Stimulated activated CD4-positive, alpha-beta T cell treated with anti-CD3 and anti-CD28 coated beads, Interleukin-1b, Interleukin-23, amount 100 ng/mL, for 48 hours (primary cell): ENCODE measurements around the gene CATSPERZ.

Source experiments
- DNase-seq: peaks from one replicate; pipeline ENCODE4 v3.0.0-alpha.2; 2020

CATSPERZ gene

DNA sequence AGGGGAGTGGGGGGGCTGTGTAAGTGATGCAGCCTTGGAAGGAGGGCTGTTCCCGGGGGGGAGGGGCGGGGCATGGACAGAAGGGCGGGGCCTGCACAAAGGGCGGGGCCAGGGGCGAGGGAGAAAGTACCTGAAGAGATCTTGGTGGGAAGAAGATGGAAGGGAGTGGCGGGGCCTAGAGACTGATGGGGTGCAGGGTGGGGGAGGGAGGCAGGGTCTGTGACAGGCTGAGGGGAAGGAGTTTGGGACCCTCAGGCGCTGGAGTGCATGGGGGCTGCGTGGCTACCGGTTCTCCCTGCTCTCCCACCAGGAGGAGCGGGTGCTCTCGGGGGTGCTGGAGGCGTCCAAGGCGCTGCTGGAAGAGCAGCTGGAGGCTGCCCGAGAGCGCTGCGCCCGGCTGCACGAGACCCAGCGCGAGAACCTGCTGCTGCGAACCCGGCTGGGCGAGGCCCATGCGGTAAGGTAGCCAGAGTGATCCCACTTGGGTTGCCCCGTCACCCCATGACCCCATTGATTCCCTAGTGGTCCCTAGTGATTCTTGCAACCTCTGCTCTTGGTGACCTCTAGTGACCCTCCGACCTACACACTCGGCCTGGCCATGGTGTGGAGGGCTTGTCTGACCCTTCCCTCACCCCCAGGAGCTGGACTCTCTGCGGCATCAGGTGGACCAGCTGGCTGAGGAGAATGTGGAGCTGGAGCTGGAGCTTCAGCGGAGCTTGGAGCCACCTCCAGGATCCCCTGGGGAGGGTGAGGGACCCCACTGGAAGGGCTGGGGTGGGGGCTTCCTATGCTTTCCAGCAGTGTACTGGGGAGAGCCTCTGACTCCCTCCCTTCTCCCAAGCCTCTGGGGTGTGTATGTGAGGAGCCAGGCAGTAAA lies 42.9 kb downstream of the CATSPERZ start:
- no peak for DNase-seq

DNA sequence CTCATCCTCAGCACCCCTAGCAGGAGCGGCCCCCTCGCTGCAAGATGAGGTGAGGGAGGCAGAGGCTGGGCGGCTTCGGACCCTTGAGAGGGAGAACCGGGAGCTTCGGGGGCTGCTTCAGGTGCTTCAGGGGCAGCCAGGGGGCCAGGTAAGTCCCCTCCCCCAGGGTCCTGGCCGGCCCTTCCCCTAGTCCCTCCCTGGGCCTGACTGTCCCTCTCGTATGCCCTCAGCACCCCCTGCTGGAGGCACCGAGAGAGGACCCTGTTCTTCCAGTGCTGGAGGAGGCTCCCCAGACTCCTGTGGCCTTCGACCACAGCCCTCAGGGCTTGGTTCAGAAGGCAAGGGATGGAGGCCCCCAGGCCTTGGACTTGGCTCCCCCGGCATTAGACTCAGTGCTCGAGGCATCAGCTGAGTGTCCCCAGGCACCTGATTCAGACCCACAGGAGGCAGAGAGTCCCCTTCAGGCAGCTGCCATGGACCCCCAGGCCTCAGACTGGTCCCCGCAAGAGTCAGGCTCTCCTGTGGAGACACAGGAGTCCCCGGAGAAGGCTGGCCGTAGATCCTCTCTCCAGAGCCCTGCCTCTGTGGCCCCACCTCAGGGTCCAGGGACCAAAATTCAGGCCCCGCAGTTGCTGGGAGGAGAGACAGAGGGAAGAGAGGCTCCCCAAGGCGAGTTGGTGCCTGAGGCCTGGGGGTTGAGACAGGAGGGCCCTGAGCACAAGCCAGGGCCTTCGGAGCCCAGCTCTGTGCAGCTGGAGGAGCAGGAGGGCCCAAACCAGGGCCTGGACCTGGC lies 43.8 kb downstream of the CATSPERZ start:
- DNase-seq = no peak

DNA sequence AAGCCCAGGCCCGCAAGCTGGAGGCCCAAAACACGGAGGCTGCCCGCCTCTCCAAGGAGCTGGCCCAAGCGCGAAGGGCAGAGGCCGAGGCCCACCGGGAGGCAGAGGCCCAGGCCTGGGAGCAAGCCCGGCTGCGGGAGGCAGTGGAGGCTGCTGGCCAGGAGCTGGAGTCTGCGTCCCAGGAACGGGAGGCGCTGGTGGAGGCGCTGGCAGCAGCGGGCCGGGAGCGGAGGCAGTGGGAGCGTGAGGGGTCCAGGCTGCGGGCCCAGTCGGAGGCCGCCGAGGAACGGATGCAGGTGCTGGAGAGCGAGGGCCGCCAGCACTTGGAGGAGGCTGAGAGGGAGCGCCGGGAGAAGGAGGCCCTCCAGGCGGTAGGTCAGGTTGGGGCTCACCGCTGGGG lies 44.6 kb downstream of the CATSPERZ start:
- no peak for DNase-seq

DNA sequence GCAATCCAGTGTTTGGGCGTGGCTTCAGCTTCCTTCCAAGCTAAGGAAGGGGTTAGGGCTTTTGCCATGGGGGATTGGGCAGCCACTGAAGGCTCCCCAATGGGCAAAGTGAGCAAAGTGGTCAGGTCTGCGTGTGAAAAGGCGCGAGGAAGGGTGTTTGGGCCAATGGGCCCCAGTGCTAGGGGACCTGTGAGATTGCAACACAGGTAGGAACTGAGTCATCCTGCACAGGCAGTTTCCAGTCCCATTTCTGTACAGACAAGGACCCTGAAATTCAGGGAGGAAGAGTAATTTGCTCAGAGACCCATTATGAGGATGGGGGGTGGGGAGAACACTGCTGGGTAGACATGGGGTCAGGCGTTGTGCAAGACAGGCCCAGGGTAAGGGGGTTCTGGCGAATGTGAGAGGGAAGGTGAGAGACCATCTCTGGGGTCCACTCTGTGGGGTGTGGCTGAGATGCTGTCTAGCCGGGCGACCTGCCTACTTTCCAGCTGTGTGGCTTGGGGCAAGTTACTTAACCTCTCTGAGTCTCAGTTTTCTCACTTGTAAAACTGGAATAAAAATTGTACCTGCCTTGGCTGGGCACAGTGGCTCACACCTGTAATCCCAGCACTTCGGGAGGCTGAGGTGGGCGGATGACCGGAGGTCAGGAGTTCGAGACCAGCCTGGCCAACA lies 47.2 kb downstream of the CATSPERZ start:
- DNase-seq = no peak

DNA sequence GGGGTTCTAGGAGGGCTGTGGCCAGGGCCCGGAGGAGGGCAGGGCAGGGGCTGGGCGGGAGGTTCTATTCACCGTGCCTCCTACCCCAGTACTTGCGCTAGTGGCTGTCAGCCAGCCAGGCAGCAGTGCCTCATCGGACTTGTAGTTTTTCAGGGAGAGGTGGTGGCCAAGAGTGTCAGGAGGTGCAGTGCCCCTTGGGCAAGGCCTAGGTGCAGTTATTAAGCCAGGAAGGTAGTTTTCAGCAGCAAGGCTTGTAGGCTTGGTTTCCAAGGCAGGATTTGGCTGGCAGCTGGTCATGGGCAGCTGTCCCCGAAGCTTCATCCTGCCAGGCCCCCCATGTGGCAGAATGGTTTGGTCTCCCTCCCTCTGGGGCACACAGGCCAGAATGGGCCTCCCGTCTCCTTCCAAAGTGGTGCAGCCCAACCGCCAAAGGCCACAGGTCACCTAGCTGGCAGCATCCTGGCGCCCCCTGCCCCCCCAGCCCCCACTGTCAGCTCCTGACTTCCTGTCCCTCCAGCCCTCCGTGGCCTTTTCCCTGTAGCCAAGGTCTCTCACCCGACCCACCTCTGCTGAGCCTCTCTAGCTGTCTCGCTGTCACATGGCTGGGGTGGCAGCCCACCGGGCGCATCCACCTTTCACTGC lies 48.3 kb downstream of the CATSPERZ start:
- no peak for DNase-seq

DNA sequence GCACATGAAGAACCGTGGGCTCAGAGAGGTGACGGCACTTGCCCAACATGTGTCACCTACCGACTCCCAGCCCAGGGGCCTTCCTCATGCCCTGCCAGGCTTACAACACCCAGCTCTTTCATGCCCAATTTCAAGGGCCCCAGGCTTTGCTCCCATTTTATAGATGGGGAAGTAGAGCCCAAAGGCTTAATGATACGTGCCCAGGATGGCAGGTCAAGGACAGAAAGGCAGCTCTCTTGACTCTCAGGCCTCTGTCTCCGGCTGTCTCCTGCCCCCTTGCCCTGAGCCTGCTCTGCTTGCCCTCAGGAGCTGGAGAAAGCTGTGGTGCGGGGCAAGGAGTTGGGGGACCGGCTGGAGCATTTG lies 48.8 kb downstream of the CATSPERZ start:
- DNase-seq = no peak

DNA sequence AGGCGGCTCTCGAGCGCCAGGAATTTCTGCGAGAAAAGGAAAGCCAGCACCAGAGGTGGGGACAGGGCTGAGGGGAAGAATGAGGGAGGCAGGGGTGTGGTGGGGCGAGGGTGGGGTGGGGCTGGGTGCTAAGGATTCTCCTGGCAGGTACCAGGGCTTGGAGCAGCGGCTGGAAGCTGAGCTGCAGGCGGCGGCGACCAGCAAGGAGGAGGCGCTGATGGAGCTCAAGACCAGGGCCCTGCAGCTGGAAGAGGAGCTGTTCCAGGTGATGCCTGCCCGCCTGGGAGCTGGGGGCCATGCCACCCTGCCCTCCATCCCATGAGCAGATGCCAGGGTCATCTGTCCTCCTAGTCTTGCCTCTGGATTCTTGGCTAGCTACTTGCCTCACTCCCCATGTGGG lies 49.2 kb downstream of the CATSPERZ start:
- DNase-seq = no peak

DNA sequence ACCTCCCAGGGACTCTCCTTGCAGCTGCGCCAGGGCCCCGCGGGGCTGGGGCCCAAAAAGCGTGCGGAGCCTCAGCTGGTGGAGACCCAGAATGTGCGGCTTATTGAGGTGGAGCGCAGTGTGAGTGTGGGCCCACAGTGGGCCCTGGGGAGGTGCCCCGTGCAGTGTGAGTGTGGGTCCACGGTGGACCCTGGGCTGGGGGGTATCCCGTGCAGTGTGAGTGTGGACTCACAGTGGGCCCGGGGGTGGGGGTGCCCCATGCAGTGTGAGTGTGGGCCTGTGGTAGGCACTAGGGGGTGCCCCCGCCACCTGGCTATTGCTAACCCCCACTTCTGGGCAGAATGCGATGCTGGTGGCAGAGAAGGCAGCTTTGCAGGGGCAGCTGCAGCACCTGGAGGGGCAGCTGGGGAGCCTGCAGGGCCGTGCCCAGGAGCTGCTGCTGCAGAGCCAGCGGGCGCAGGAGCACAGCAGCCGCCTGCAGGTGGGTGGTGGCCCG lies 51.0 kb downstream of the CATSPERZ start:
- no peak for DNase-seq

DNA sequence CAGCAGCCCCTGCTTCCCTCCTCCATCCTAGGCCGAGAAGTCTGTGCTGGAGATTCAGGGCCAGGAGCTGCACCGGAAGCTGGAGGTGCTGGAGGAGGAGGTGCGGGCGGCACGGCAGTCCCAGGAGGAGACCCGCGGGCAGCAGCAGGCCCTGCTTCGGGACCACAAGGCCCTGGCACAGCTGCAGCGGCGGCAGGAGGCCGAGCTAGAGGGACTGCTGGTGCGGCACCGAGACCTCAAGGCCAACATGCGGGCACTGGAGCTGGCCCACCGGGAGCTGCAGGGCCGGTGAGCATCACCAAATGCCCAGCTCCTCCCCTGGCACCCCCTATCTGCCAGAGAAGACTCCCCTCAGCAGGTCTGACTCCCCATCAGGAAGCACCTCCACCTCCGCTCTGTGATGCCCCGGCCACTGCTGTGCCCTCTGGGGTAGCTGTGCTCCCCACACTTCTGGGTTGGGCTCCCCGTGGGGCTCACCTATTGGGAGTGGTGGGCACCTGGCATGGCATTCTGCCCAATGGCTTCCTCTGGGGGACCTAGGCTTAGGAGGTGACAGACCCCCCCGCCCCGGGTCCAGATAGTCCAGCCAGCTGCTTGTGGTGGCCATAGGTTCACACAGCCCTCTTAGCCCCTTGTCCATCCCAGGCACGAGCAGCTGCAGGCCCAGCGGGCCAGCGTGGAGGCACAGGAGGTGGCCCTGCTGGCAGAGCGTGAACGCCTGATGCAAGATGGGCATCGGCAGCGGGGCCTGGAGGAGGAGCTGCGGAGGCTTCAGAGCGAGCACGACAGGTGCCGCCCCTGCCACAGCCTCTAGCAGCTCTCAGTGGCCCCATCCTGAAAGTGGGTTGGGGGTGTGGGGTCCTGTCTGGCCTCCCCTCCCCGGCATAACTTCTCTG lies 52.2 kb downstream of the CATSPERZ start:
- DNase-seq = no peak

DNA sequence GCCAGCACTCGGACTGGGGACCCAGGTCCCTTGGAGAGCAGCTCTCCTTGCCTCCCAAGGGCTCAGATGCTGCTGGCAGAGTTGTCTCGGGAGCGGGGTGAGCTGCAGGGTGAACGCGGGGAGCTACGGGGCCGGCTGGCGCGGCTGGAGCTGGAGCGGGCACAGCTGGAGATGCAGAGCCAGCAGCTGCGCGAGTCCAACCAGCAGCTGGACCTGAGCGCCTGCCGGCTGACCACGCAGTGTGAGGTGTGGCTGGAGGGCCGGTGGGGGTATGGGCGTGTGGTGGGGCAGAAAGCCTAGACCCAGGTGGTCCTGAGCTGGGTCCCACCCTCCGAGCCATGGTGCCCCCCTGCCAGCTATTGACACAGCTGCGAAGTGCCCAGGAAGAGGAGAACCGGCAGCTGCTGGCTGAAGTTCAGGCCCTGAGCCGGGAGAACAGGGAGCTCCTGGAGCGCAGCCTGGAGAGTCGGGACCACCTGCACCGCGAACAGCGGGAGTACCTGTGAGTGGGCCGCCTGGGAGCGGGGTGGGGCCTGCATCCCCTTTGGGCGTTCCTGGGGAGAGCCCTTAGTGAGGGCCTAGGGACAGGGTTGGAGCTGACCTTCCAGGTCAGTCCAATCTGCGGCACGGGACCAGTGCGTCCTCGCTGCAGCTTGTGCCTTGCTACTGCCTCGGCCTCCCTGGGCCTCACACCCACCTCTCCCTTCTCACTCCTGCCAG lies 53.0 kb downstream of the CATSPERZ start:
- no peak for DNase-seq

DNA sequence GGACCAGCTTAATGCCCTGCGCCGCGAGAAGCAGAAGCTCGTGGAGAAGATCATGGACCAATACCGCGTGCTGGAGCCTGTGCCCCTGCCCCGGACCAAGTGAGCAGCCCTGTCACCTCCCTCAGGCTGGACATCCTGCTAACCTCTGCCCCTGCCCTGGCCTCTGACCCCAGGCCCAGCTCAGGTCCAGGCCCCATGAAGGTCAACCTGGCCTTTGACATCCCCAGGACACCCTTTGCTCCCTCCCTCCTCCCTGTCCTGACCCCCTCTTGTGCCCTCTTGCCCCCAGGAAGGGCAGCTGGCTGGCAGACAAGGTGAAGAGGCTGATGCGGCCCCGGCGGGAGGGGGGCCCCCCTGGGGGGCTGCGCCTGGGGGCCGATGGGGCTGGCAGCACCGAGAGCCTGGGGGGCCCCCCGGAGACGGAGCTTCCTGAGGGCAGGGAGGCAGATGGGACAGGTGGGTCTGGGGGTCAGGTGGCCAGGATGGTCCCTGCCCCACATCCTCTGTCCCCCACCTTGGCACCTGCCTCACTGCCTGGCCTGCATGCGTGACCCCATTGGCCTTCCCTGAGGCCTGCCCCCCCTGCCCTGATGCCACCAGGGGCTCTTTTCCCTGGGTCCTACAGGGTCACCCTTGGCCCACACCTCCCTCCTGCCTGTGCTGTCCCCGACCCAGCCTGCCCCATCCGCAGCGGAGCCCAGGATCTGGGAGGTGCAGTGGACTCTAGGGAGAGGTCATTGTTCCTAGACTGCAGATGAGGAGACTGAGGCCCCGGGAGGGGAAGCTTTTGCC lies 53.8 kb downstream of the CATSPERZ start:
- no peak for DNase-seq
